NK-92 (cell line): ENCODE results near the gene HIF1A.
"Not testable (repeated sequence)": the region's sequence is repeated elsewhere in the genome, so short reads cannot be mapped to it uniquely, and the experiment has no call there.

Experiments
- DNase-seq: peaks from one replicate; lab custom pipeline; 2025; ENCODE audit not compliant: unreplicated experiment; lab: John Stamatoyannopoulos, UW

HIF1A gene

GRCh38 chr14:61706096-61706690 lies 10.9 kb downstream of the HIF1A start:
- no peak for DNase-seq

- not testable (repeated sequence) for DNase-seq
Observed at GRCh38 chr14:61707774-61708173, 12.5 kb downstream of the HIF1A start.

- not testable (repeated sequence) for DNase-seq
Observed at GRCh38 chr14:61708693-61709092, 13.4 kb downstream of the HIF1A start.

- DNase-seq = no peak
Observed at GRCh38 chr14:61710853-61711817, 15.8 kb downstream of the HIF1A start.

- no peak for DNase-seq
Observed at GRCh38 chr14:61712137-61712536, 16.8 kb downstream of the HIF1A start.

- no peak for DNase-seq
Observed at GRCh38 chr14:61713724-61714437, 18.6 kb downstream of the HIF1A start.

GRCh38 chr14:61716956-61717355 lies 21.6 kb downstream of the HIF1A start:
- no peak for DNase-seq

GRCh38 chr14:61718039-61718438 lies 22.7 kb downstream of the HIF1A start:
- DNase-seq = no peak

GRCh38 chr14:61719344-61720293 lies 24.3 kb downstream of the HIF1A start:
- DNase-seq = no peak

GRCh38 chr14:61720294-61720661 lies 25.0 kb downstream of the HIF1A start:
- no peak for DNase-seq

- DNase-seq = no peak
Observed at GRCh38 chr14:61720741-61721140, 25.4 kb downstream of the HIF1A start.

- DNase-seq = no peak
Observed at GRCh38 chr14:61724133-61724532, 28.8 kb downstream of the HIF1A start.

- DNase-seq = no peak
Observed at GRCh38 chr14:61726778-61727658, 31.7 kb downstream of the HIF1A start.

- DNase-seq = no peak
Observed at GRCh38 chr14:61730756-61731373, 35.6 kb downstream of the HIF1A start.

- DNase-seq = no peak
Observed at GRCh38 chr14:61733972-61734371, 38.7 kb downstream of the HIF1A start.

- no peak for DNase-seq
Observed at GRCh38 chr14:61736751-61737150, 41.4 kb downstream of the HIF1A start.

- DNase-seq = no peak
Observed at GRCh38 chr14:61737915-61738314, 42.6 kb downstream of the HIF1A start.

- DNase-seq = no peak
Observed at GRCh38 chr14:61739133-61739532, 43.8 kb downstream of the HIF1A start.

- no peak for DNase-seq
Observed at GRCh38 chr14:61742371-61742770, 47.1 kb downstream of the HIF1A start.
